GM12878 (cell line): ENCODE results near the gene FBLN1. TPM values are rescaled to one million over a fixed set of nuclear protein-coding genes. Genes with fewer than 3 reads are reported as not detected.

Source experiments
- ATAC-seq: fragments of 200-7000 bp; cut with Tn5 transposase; 3 replicates; pipeline ENCODE4 v1.9.1; 2020; ENCODE audit warnings: mild to moderate bottlenecking, moderate library complexity
- BruUV-seq: library from RNA; stranded (reverse); fragments of 400-500 nt; replicated peaks from 2 replicates; lab custom pipeline; 2021; lab: Mats Ljungman, UMichigan
- CTCF ChIA-PET: fragments of 300-600 bp; sonication (Branson Sonifier 250); formaldehyde crosslinking; extraction: SDS; loops from one replicate; lab custom pipeline; 2021; ENCODE audit warnings: inconsistent platforms; lab: Yijun Ruan, JAX
- POLR2A ChIA-PET: fragments of 350-600 bp; formaldehyde crosslinking; extraction: SDS; loops from one replicate; lab custom pipeline; 2021; ENCODE audit warnings: inconsistent platforms; lab: Charles Lee
- RAD21 ChIA-PET: fragments of 300-600 bp; sonication (Branson Sonifier 250); formaldehyde crosslinking; loops from one replicate; lab custom pipeline; 2023; ENCODE audit warnings: antibody characterized with exemption; ENCODE audit not compliant: unreplicated experiment; lab: Charles Lee
- SMC1A ChIA-PET: fragments of 300-600 bp; sonication (Branson Sonifier 250); formaldehyde crosslinking; loops from one replicate; lab custom pipeline; 2023; ENCODE audit not compliant: unreplicated experiment, uncharacterized antibody; lab: Charles Lee
- DNase-seq: peaks from one replicate; pipeline ENCODE4 v3.0.0-alpha.2; 2011; ENCODE audit warnings: low read depth, low spot score
- FAIRE-seq: peaks from 3 replicates; lab custom pipeline; 2011; peaks lifted over from hg19 to GRCh38; lab: Jason Lieb, UNC
- H2AFZ ChIP-seq: 2 replicates; pipeline ENCODE4 v1.6.0; 2011; ENCODE audit warnings: low read depth, low read length, control low read depth; ENCODE audit not compliant: control insufficient read depth
- H3K27ac ChIP-seq: 2 replicates; pipeline ENCODE4 v1.5.1; 2011; ENCODE audit warnings: control low read depth; ENCODE audit not compliant: control insufficient read depth, insufficient read depth
- H3K27me3 ChIP-seq, 2 experiments: replicated peaks in 1 of 2; 2 replicates each; pipeline versions ENCODE4 v1.6.0 to v1.6.1; 2011; ENCODE audit warnings: low read length in 1 of 2; ENCODE audit not compliant: control insufficient read depth in 2 of 2, insufficient read depth in 2 of 2
- H3K36me3 ChIP-seq, 2 experiments: 2 replicates each; pipeline ENCODE4 v1.5.1; 2011; ENCODE audit warnings: low read length in 1 of 2; ENCODE audit not compliant: control insufficient read depth in 2 of 2, insufficient read depth in 2 of 2
- H3K4me1 ChIP-seq: 2 replicates; pipeline ENCODE4 v1.6.1; 2011; ENCODE audit warnings: mild to moderate bottlenecking, low read length, moderate library complexity, mixed read lengths; ENCODE audit not compliant: control insufficient read depth, insufficient read depth
- H3K4me2 ChIP-seq: 2 replicates; pipeline ENCODE4 v1.6.0; 2011; ENCODE audit warnings: control low read depth; ENCODE audit not compliant: control insufficient read depth, insufficient read depth
- H3K4me3 ChIP-seq: fragments of 200-600 bp; sonication (generic); 2 replicates; pipeline ENCODE4 v1.5.1; 2016
- H3K79me2 ChIP-seq: 2 replicates; pipeline ENCODE4 v1.6.0; 2011; ENCODE audit warnings: low read length; ENCODE audit not compliant: control insufficient read depth, insufficient read depth
- H3K9ac ChIP-seq: 2 replicates; pipeline ENCODE4 v1.8.0; 2011; ENCODE audit warnings: low read length, control low read depth, mixed read lengths; ENCODE audit not compliant: control insufficient read depth, insufficient read depth
- H3K9me3 ChIP-seq: replicated peaks from 3 replicates; pipeline ENCODE4 v1.5.1; 2011; ENCODE audit warnings: mild to moderate bottlenecking, low read length; ENCODE audit not compliant: control insufficient read depth, insufficient read depth
- H4K20me1 ChIP-seq: 2 replicates; pipeline ENCODE4 v1.6.0; 2011; ENCODE audit not compliant: control insufficient read depth, insufficient read depth
- JUND ChIP-seq: IDR thresholded peaks from 2 replicates; pipeline ENCODE4 v1.6.1; 2012; ENCODE audit warnings: low read depth, mild to moderate bottlenecking, low read length, improper control_type of control experiment, moderate library complexity
- NR2C1 ChIP-seq: fragments of 450-650 bp; IDR thresholded peaks from 2 replicates; pipeline ENCODE4 v1.6.1; 2017; ENCODE audit warnings: antibody characterized with exemption, mild to moderate bottlenecking, moderate library complexity
- RAD21 ChIP-seq: IDR thresholded peaks from 2 replicates; pipeline ENCODE4 v1.6.1; 2011; ENCODE audit warnings: mild to moderate bottlenecking, low read depth, low read length, moderate library complexity; ENCODE audit not compliant: insufficient read depth
- SKIL ChIP-seq: fragments of 450-650 bp; IDR thresholded peaks from 2 replicates; pipeline ENCODE4 v1.6.1; 2017; ENCODE audit warnings: mild to moderate bottlenecking, low read depth, inconsistent platforms; ENCODE audit not compliant: poor library complexity, severe bottlenecking
- SRF ChIP-seq, 2 experiments: IDR thresholded peaks; 2 replicates each; pipeline ENCODE4 v1.6.1; 2011; ENCODE audit warnings: low read depth in 2 of 2, low read length in 2 of 2, mild to moderate bottlenecking in 1 of 2, moderate library complexity in 1 of 2
- YY1 ChIP-seq: IDR thresholded peaks from 2 replicates; pipeline ENCODE4 v1.6.1; 2011; ENCODE audit warnings: low read depth, mild to moderate bottlenecking, low read length
- WGBS: methylation state at CpG from one replicate; pipeline ENCODE4 v1.1.6; 2016; ENCODE audit warnings: low lambda C conversion rate; ENCODE audit not compliant: insufficient replicate concordance, insufficient coverage; ENCODE audit errors: missing lambda C conversion rate; 5-methylcytosine and 5-hydroxymethylcytosine counted together
- in situ Hi-C: fragments of 300-500 bp; cut with MboI; formaldehyde crosslinking; loops from 9 replicates; pipeline ENCODE4 v1.14.3; 2018; ENCODE audit warnings: mixed read lengths
- intact Hi-C: fragments of 100-400 bp; cut with micrococcal nuclease; formaldehyde crosslinking; loops from one replicate; pipeline ENCODE4 v1.14.2; 2022; ENCODE audit not compliant: unreplicated experiment
- polyA plus RNA-seq, 11 experiments: library from polyadenylated mRNA; depleted of rRNA in 4 of 11; unstranded in 6 of 11; stranded (reverse) in 5 of 11; fragments of >200 nt; fragmentation: Nextera tagmentation in 4 of 11; fragmentation: Illumina TruSeq in 1 of 11; extraction: Ambion mirVana in 4 of 11; extraction: Trizol in 1 of 11; gene quantifications; 1 replicate in 1 of 11; 2 replicates in 10 of 11; pipeline versions ENCODE4 v1.2.1 to v1.2.3, GENCODE V29; 2011 to 2016; ENCODE audit warnings: inconsistent platforms in 2 of 11, missing spikeins in 2 of 11, low read depth in 1 of 11
- total RNA-seq, 4 experiments: library from RNA; depleted of rRNA in 3 of 4; stranded (reverse); fragments of >200 nt in 3 of 4; fragmentation: Illumina TruSeq in 1 of 4; extraction: Trizol in 1 of 4; gene quantifications; 2 replicates each; pipeline versions ENCODE4 v1.2.1 to v1.2.3, GENCODE V29; 2013 to 2021
- TF ChIP-seq, protein P1 (sequence below): fragments of 450-650 bp; IDR thresholded peaks from 2 replicates; pipeline ENCODE4 v1.6.1; 2016; ENCODE audit warnings: mild to moderate bottlenecking, moderate library complexity, borderline replicate concordance
- TF ChIP-seq, protein P2 (sequence below): fragments of 150-350 bp; IDR thresholded peaks from 2 replicates; pipeline ENCODE4 v1.6.1; 2016; ENCODE audit warnings: low read depth, low read length

Gene FBLN1
- total and polyA plus RNA-seq, 10 of the 15 experiments (the other 5 are each of a cell fraction or from before 2014, with no cell fraction given): 0.20 to 0.51 TPM; not detected in 8

DNA sequence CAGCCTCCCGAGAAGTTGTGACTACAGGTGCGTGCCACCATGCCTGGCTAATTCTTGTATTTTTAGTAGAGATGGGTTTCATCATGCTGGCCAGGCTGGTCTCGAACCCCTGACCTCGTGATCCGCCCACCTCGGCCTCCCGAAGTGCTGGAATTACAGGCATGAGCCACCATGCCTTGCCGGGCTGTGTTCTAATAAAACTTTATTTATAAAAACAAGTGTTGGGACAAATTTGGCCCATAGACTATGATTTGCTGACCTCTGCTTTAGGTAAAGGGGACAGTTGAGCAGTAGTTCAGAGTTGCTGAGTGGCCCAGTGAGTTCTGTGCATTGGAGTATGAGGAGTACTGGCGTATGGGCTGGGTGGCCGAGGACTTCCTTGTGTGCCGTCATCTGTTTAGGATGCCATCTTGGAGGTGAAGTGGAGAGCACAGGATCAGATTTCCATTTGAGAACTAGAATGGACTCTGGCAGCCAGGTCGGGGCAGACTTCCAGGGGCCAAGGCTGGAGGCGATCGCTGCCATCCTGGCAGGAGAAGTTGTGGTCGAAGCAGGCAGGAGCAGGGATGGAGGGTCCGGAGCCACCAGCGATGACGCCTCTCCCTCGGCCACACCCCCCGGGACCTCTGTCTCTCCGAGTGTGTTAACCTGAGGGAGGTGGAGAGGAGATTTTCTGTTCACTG is 43.8 kb downstream of the FBLN1 start:
- ChIA-PET CTCF (no interaction called here), POLR2A (no interaction called here)
- H3K79me2 ChIP-seq: no peaks in the 10 kb centered on the region
- no peak for TF ChIP-seq NR2C1
- TF ChIP-seq, protein P1, sequence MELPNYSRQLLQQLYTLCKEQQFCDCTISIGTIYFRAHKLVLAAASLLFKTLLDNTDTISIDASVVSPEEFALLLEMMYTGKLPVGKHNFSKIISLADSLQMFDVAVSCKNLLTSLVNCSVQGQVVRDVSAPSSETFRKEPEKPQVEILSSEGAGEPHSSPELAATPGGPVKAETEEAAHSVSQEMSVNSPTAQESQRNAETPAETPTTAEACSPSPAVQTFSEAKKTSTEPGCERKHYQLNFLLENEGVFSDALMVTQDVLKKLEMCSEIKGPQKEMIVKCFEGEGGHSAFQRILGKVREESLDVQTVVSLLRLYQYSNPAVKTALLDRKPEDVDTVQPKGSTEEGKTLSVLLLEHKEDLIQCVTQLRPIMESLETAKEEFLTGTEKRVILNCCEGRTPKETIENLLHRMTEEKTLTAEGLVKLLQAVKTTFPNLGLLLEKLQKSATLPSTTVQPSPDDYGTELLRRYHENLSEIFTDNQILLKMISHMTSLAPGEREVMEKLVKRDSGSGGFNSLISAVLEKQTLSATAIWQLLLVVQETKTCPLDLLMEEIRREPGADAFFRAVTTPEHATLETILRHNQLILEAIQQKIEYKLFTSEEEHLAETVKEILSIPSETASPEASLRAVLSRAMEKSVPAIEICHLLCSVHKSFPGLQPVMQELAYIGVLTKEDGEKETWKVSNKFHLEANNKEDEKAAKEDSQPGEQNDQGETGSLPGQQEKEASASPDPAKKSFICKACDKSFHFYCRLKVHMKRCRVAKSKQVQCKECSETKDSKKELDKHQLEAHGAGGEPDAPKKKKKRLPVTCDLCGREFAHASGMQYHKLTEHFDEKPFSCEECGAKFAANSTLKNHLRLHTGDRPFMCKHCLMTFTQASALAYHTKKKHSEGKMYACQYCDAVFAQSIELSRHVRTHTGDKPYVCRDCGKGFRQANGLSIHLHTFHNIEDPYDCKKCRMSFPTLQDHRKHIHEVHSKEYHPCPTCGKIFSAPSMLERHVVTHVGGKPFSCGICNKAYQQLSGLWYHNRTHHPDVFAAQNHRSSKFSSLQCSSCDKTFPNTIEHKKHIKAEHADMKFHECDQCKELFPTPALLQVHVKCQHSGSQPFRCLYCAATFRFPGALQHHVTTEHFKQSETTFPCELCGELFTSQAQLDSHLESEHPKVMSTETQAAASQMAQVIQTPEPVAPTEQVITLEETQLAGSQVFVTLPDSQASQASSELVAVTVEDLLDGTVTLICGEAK: peak; percentile 61
- TF ChIP-seq JUND: no peak
- TF ChIP-seq, protein P2, sequence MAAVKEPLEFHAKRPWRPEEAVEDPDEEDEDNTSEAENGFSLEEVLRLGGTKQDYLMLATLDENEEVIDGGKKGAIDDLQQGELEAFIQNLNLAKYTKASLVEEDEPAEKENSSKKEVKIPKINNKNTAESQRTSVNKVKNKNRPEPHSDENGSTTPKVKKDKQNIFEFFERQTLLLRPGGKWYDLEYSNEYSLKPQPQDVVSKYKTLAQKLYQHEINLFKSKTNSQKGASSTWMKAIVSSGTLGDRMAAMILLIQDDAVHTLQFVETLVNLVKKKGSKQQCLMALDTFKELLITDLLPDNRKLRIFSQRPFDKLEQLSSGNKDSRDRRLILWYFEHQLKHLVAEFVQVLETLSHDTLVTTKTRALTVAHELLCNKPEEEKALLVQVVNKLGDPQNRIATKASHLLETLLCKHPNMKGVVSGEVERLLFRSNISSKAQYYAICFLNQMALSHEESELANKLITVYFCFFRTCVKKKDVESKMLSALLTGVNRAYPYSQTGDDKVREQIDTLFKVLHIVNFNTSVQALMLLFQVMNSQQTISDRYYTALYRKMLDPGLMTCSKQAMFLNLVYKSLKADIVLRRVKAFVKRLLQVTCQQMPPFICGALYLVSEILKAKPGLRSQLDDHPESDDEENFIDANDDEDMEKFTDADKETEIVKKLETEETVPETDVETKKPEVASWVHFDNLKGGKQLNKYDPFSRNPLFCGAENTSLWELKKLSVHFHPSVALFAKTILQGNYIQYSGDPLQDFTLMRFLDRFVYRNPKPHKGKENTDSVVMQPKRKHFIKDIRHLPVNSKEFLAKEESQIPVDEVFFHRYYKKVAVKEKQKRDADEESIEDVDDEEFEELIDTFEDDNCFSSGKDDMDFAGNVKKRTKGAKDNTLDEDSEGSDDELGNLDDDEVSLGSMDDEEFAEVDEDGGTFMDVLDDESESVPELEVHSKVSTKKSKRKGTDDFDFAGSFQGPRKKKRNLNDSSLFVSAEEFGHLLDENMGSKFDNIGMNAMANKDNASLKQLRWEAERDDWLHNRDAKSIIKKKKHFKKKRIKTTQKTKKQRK: no peak
- no peak for TF ChIP-seq SKIL
- TF ChIP-seq YY1: no peak
- no peak for TF ChIP-seq SRF (IDR thresholded peaks at IDR 0.05; ENCODE audit: low read depth in 2 of 2, low read length in 2 of 2)
- no peak for TF ChIP-seq RAD21
- TF ChIP-seq, all 136 proteins: peak for 1
- 44% methylated on average over 21 of the region's 21 CpGs for WGBS
- intact Hi-C loops: no loop called here
- SMC1A ChIA-PET: no interaction called here
- Histone ChIP-seq H3K27me3 (no peaks in the 10 kb centered on the region; a peak in 2 of 4 replicates), H3K4me3 (no peak overlapping the region), H3K4me1 (no peaks in the 10 kb centered on the region), H3K36me3 (no peaks in the 10 kb centered on the region), H2AFZ (no peak overlapping the region), H3K9me3 (no peaks in the 10 kb centered on the region; the same call in 2 of the 3 replicates), H3K27ac (no peak overlapping the region), H3K9ac (no peak overlapping the region), H3K4me2 (no peak overlapping the region), H4K20me1 (no peaks in the 10 kb centered on the region)
- RAD21 ChIA-PET: no interaction called here
- in situ Hi-C loops: no loop called here
- ATAC-seq (no peak), FAIRE-seq (no peak), DNase-seq (no peak)
- no TSS peak for BruUV-seq
